Tongue (tissue), 2 donors: ENCODE data around the gene FARP1. TPM values are rescaled to one million over a fixed set of nuclear protein-coding genes. Genes with fewer than 3 reads are reported as not detected.
A peak's percentile ranks its signal among the peaks of the same experiment; 100 is the strongest.

Experiments
- DNase-seq: peaks from one replicate; pipeline ENCODE4 v3.0.0-alpha.2; 2015
- total RNA-seq: library from RNA; depleted of rRNA; stranded (reverse); fragments of >200 nt; gene quantifications from one replicate; pipeline ENCODE4 v1.2.3, GENCODE V29; 2014

Gene FARP1
- total RNA-seq, 1 donor from 2014 or later = 42.4 TPM

GRCh38 chr13:98288211-98288610 lies 145.3 kb downstream of the FARP1 start:
- no peak for DNase-seq

GRCh38 chr13:98289339-98289945 lies 146.5 kb downstream of the FARP1 start:
- DNase-seq = no peak

- no peak for DNase-seq
Measured at GRCh38 chr13:98290261-98290660, 147.4 kb downstream of the FARP1 start.

- no peak for DNase-seq
Measured at GRCh38 chr13:98291658-98292057, 148.8 kb downstream of the FARP1 start.

GRCh38 chr13:98293103-98293502 lies 150.2 kb downstream of the FARP1 start:
- DNase-seq = no peak

GRCh38 chr13:98293570-98294142 lies 150.8 kb downstream of the FARP1 start:
- DNase-seq = no peak

GRCh38 chr13:98295371-98295770 lies 152.5 kb downstream of the FARP1 start:
- no peak for DNase-seq

GRCh38 chr13:98297051-98297450 lies 154.2 kb downstream of the FARP1 start:
- no peak for DNase-seq

GRCh38 chr13:98297745-98298144 lies 154.9 kb downstream of the FARP1 start:
- no peak for DNase-seq

GRCh38 chr13:98298599-98298998 lies 155.7 kb downstream of the FARP1 start:
- no peak for DNase-seq

- no peak for DNase-seq
Measured at GRCh38 chr13:98299235-98299965, 156.5 kb downstream of the FARP1 start.

- DNase-seq = no peak
Measured at GRCh38 chr13:98299966-98300350, 157.1 kb downstream of the FARP1 start.

- peak; percentile 69 for DNase-seq
Measured at GRCh38 chr13:98300956-98301641, 158.2 kb downstream of the FARP1 start.

GRCh38 chr13:98301721-98302120 lies 158.8 kb downstream of the FARP1 start:
- DNase-seq = no peak

- no peak for DNase-seq
Measured at GRCh38 chr13:98303858-98304257, 161.0 kb downstream of the FARP1 start.

- DNase-seq = no peak
Measured at GRCh38 chr13:98305670-98306069, 162.8 kb downstream of the FARP1 start.

GRCh38 chr13:98307463-98308085 lies 164.7 kb downstream of the FARP1 start:
- DNase-seq = no peak

- DNase-seq = no peak
Measured at GRCh38 chr13:98308086-98308911, 165.4 kb downstream of the FARP1 start.

- DNase-seq = no peak
Measured at GRCh38 chr13:98309569-98310335, 166.9 kb downstream of the FARP1 start.

GRCh38 chr13:98310485-98311199 lies 167.7 kb downstream of the FARP1 start:
- DNase-seq = no peak
